Measurements from ENCODE around the gene C17orf107.
A peak's percentile ranks its signal among the peaks of the same experiment; 100 is the strongest.

GRCh38 chr17:4940555-4941318 is 41.4 kb downstream of the C17orf107 start:
- TF ChIP-seq CTCF (IDR thresholded peaks at IDR 0.05; ENCODE audit: poor library complexity, severe bottlenecking) (no peak), TAF1 (IDR thresholded peaks at IDR 0.05; ENCODE audit: low read depth) (peak; percentile 17), EZH2 (IDR thresholded peaks at IDR 0.05; ENCODE audit: borderline replicate concordance, insufficient read depth, low read length, poor library complexity, severe bottlenecking) (no peak)

All from neural cell (in vitro differentiated cells).